ENCODE results near the gene RINT1. TPM values are rescaled to one million over a fixed set of nuclear protein-coding genes. Genes with fewer than 3 reads are reported as not detected.
A peak's percentile ranks its signal among the peaks of the same experiment; 100 is the strongest.

The RINT1 gene
- total and polyA plus RNA-seq, 2 of the 13 experiments (the other 11 are each of a cell fraction or from before 2014, with no cell fraction given): 14.7 to 19.3 TPM

- TF ChIP-seq ATAD3A (CRISPR knock-in tag; IDR thresholded peaks at IDR 0.05) (no peak), NFAT5 (CRISPR knock-in tag; IDR thresholded peaks at IDR 0.05) (peak; percentile 52; the same call in 1 of the 2 replicates), PRDM4 (CRISPR knock-in tag; IDR thresholded peaks at IDR 0.05; ENCODE audit: borderline replicate concordance) (no peak), ESRRA (CRISPR knock-in tag; IDR thresholded peaks at IDR 0.05; ENCODE audit: low read depth) (no peak), ZFP36L1 (CRISPR knock-in tag; IDR thresholded peaks at IDR 0.05) (no peak), ZNF776 (CRISPR knock-in tag; IDR thresholded peaks at IDR 0.05) (no peak), ATRX (CRISPR knock-in tag; IDR thresholded peaks at IDR 0.05; ENCODE audit: borderline replicate concordance) (no peak), ZBTB42 (CRISPR knock-in tag; IDR thresholded peaks at IDR 0.05) (0 out of 2 replicates have a peak, but pooled peaks have one; percentile 52), MIER2 (CRISPR knock-in tag; IDR thresholded peaks at IDR 0.05) (no peak)
- TF ChIP-seq, protein P1, sequence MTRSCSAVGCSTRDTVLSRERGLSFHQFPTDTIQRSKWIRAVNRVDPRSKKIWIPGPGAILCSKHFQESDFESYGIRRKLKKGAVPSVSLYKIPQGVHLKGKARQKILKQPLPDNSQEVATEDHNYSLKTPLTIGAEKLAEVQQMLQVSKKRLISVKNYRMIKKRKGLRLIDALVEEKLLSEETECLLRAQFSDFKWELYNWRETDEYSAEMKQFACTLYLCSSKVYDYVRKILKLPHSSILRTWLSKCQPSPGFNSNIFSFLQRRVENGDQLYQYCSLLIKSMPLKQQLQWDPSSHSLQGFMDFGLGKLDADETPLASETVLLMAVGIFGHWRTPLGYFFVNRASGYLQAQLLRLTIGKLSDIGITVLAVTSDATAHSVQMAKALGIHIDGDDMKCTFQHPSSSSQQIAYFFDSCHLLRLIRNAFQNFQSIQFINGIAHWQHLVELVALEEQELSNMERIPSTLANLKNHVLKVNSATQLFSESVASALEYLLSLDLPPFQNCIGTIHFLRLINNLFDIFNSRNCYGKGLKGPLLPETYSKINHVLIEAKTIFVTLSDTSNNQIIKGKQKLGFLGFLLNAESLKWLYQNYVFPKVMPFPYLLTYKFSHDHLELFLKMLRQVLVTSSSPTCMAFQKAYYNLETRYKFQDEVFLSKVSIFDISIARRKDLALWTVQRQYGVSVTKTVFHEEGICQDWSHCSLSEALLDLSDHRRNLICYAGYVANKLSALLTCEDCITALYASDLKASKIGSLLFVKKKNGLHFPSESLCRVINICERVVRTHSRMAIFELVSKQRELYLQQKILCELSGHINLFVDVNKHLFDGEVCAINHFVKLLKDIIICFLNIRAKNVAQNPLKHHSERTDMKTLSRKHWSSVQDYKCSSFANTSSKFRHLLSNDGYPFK (CRISPR knock-in tag; IDR thresholded peaks at IDR 0.05; ENCODE audit: borderline replicate concordance): 0 out of 2 replicates have a peak, but pooled peaks have one; percentile 30
- TF ChIP-seq, protein P2, sequence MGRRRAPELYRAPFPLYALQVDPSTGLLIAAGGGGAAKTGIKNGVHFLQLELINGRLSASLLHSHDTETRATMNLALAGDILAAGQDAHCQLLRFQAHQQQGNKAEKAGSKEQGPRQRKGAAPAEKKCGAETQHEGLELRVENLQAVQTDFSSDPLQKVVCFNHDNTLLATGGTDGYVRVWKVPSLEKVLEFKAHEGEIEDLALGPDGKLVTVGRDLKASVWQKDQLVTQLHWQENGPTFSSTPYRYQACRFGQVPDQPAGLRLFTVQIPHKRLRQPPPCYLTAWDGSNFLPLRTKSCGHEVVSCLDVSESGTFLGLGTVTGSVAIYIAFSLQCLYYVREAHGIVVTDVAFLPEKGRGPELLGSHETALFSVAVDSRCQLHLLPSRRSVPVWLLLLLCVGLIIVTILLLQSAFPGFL (CRISPR knock-in tag; IDR thresholded peaks at IDR 0.05): no peak
Measured at GRCh38 chr7:105521027-105521716, 10.8 kb upstream of the RINT1 start (continued).
